ENCODE data around the gene FOXS1. TPM values are rescaled to one million over a fixed set of nuclear protein-coding genes. Genes with fewer than 3 reads are reported as not detected.

The FOXS1 gene
- total and polyA plus RNA-seq, 10 of the 15 experiments (the other 5 are each of a cell fraction or from before 2014, with no cell fraction given) = not detected

DNA sequence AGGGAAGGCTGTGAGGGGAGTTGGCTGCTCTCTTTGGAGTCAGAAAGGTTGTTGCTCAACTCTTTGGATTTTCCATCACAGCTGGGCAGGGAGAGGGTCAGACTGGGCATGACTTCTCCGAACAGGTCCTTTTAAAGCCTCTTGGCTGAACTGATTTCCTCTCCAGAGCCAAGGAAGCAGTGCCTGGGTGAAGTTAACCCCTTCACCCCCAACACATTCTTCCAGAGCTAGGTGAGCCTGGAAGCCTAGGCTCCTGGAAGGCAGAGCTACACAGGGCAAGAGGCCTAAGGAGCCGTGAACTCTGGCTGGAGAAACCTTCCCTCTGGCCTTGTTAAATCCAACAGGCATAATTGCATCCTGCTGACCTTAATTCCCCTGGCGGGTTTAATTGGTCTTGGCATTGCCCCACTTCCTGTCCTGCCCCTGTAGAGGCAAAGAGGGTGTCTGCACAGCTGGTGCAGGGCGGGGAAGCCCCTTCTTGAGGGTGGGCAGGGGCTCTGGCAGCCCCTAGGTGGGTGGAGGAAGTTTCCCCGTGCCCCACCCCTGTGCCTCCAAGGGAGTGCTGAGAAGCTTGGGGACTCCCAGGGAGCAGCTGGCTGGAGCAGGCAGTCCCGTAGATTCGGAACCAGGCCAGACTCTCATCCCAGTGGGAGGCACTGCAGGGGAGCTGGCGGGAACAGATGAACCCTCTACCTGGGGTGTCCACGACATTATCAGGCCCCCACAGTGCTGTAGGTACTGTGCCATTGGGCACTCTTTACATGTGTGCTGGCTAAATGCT, 29.8 kb downstream of the FOXS1 start:
- BruUV-seq (replicated peaks) = no TSS peak
- no peak for ATAC-seq
- H3K9me3 ChIP-seq (replicated peaks; ENCODE audit: control insufficient read depth, insufficient read depth, low read length) = no peaks in the 10 kb centered on the region
- FAIRE-seq = no peak
- H3K9ac ChIP-seq (ENCODE audit: control insufficient read depth, insufficient read depth, low read length) = no peak overlapping the region
- SMC1A ChIA-PET (ENCODE audit: uncharacterized antibody, unreplicated experiment) = no interaction called here
- 60% methylated on average over 9 of the region's 9 CpGs for WGBS (ENCODE audit: insufficient coverage, insufficient replicate concordance, low lambda C conversion rate, missing lambda C conversion rate)
- H4K20me1 ChIP-seq (ENCODE audit: control insufficient read depth, insufficient read depth) = no peaks in the 10 kb centered on the region
- no peak overlapping the region for H3K4me2 ChIP-seq (ENCODE audit: control insufficient read depth, insufficient read depth)
- RAD21 ChIA-PET (ENCODE audit: unreplicated experiment) = interaction anchor here (1.1 kb wide), 1 partner anchor 218 kb away, joined by 3 read pairs; no protein-coding TSS in a partner anchor
- TF ChIP-seq CBX5 (IDR thresholded peaks at IDR 0.05; ENCODE audit: low read depth) (no peak), YY1 (IDR thresholded peaks at IDR 0.05; ENCODE audit: low read depth, low read length) (no peak), CBX3 (IDR thresholded peaks at IDR 0.05; ENCODE audit: borderline replicate concordance, low read depth) (no peak), BACH1 (IDR thresholded peaks at IDR 0.05; ENCODE audit: borderline replicate concordance) (no peak), ZNF384 (IDR thresholded peaks at IDR 0.05; ENCODE audit: borderline replicate concordance, low read depth, low read length) (no peak), DPF2 (IDR thresholded peaks at IDR 0.05) (no peak), FOXK2 (IDR thresholded peaks at IDR 0.05) (no peak), RAD21 (IDR thresholded peaks at IDR 0.05; ENCODE audit: insufficient read depth, low read depth, low read length) (no peak)
- TF ChIP-seq, protein P1, sequence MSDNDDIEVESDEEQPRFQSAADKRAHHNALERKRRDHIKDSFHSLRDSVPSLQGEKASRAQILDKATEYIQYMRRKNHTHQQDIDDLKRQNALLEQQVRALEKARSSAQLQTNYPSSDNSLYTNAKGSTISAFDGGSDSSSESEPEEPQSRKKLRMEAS (IDR thresholded peaks at IDR 0.05; ENCODE audit: low read depth, low read length) = no peak
- TF ChIP-seq, protein P2, sequence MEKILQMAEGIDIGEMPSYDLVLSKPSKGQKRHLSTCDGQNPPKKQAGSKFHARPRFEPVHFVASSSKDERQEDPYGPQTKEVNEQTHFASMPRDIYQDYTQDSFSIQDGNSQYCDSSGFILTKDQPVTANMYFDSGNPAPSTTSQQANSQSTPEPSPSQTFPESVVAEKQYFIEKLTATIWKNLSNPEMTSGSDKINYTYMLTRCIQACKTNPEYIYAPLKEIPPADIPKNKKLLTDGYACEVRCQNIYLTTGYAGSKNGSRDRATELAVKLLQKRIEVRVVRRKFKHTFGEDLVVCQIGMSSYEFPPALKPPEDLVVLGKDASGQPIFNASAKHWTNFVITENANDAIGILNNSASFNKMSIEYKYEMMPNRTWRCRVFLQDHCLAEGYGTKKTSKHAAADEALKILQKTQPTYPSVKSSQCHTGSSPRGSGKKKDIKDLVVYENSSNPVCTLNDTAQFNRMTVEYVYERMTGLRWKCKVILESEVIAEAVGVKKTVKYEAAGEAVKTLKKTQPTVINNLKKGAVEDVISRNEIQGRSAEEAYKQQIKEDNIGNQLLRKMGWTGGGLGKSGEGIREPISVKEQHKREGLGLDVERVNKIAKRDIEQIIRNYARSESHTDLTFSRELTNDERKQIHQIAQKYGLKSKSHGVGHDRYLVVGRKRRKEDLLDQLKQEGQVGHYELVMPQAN (conservative IDR thresholded peaks at IDR 0.05) = no peak
- TF ChIP-seq, protein P3, sequence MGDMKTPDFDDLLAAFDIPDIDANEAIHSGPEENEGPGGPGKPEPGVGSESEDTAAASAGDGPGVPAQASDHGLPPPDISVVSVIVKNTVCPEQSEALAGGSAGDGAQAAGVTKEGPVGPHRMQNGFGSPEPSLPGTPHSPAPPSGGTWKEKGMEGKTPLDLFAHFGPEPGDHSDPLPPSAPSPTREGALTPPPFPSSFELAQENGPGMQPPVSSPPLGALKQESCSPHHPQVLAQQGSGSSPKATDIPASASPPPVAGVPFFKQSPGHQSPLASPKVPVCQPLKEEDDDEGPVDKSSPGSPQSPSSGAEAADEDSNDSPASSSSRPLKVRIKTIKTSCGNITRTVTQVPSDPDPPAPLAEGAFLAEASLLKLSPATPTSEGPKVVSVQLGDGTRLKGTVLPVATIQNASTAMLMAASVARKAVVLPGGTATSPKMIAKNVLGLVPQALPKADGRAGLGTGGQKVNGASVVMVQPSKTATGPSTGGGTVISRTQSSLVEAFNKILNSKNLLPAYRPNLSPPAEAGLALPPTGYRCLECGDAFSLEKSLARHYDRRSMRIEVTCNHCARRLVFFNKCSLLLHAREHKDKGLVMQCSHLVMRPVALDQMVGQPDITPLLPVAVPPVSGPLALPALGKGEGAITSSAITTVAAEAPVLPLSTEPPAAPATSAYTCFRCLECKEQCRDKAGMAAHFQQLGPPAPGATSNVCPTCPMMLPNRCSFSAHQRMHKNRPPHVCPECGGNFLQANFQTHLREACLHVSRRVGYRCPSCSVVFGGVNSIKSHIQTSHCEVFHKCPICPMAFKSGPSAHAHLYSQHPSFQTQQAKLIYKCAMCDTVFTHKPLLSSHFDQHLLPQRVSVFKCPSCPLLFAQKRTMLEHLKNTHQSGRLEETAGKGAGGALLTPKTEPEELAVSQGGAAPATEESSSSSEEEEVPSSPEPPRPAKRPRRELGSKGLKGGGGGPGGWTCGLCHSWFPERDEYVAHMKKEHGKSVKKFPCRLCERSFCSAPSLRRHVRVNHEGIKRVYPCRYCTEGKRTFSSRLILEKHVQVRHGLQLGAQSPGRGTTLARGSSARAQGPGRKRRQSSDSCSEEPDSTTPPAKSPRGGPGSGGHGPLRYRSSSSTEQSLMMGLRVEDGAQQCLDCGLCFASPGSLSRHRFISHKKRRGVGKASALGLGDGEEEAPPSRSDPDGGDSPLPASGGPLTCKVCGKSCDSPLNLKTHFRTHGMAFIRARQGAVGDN (IDR thresholded peaks at IDR 0.05) = no peak
- TF ChIP-seq, protein P4, sequence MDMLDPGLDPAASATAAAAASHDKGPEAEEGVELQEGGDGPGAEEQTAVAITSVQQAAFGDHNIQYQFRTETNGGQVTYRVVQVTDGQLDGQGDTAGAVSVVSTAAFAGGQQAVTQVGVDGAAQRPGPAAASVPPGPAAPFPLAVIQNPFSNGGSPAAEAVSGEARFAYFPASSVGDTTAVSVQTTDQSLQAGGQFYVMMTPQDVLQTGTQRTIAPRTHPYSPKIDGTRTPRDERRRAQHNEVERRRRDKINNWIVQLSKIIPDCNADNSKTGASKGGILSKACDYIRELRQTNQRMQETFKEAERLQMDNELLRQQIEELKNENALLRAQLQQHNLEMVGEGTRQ (IDR thresholded peaks at IDR 0.05; ENCODE audit: borderline replicate concordance, low read depth, low read length) = no peak
- TF ChIP-seq, protein P5, sequence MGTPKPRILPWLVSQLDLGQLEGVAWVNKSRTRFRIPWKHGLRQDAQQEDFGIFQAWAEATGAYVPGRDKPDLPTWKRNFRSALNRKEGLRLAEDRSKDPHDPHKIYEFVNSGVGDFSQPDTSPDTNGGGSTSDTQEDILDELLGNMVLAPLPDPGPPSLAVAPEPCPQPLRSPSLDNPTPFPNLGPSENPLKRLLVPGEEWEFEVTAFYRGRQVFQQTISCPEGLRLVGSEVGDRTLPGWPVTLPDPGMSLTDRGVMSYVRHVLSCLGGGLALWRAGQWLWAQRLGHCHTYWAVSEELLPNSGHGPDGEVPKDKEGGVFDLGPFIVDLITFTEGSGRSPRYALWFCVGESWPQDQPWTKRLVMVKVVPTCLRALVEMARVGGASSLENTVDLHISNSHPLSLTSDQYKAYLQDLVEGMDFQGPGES (IDR thresholded peaks at IDR 0.05) = no peak
- POLR2A ChIA-PET = no interaction called here
- H3K79me2 ChIP-seq (ENCODE audit: control insufficient read depth, insufficient read depth, low read length) = no peaks in the 10 kb centered on the region
- H3K4me1 ChIP-seq (ENCODE audit: control insufficient read depth, insufficient read depth, low read length) = no peaks in the 10 kb centered on the region; the same call in 1 of the 2 replicates
- no peaks in the 10 kb centered on the region for H3K36me3 ChIP-seq (ENCODE audit: control insufficient read depth in 2 of 2, insufficient read depth in 2 of 2, low read length in 1 of 2)
- H3K4me3 ChIP-seq = no peak overlapping the region
- intact Hi-C loops (cut with micrococcal nuclease; ENCODE audit: unreplicated experiment) = no loop called here
- CTCF ChIA-PET = interaction anchor here (0.9 to 1.8 kb wide), 4 partner anchors 8 to 217 kb away, joined by 3 to 5 read pairs (median 4); partner anchors contain the start of gene PDRG1
- H3K27me3 ChIP-seq (replicated peaks in 1 of 2; ENCODE audit: control insufficient read depth in 2 of 2, insufficient read depth in 2 of 2, low read length in 1 of 2) = no peaks in the 10 kb centered on the region
- in situ Hi-C loops (cut with MboI) = no loop called here
- no peak overlapping the region for H3K27ac ChIP-seq (ENCODE audit: control insufficient read depth, insufficient read depth)
- DNase-seq (ENCODE audit: low read depth, low spot score) = no peak
- no peak overlapping the region for H2AFZ ChIP-seq (ENCODE audit: control insufficient read depth, low read depth, low read length)

Data from GM12878 (cell line).